ENCODE data around the gene VANGL2. TPM values are rescaled to one million over a fixed set of nuclear protein-coding genes. Genes with fewer than 3 reads are reported as not detected.

The VANGL2 gene
- total and polyA plus RNA-seq, 2 of the 4 experiments (the other 2 are of a cell fraction), result 0.36 to 3.6 TPM

- Histone ChIP-seq H3K23ac (ENCODE audit: low read depth, low read length) (no peak overlapping the region), H2BK20ac (ENCODE audit: low read depth, low read length) (no peak overlapping the region), H3K4me1 (ENCODE audit: control insufficient read depth, insufficient read depth, low read length) (no peaks in the 10 kb centered on the region), H3K9me3 (ENCODE audit: control insufficient read depth, insufficient read depth, low read length) (no peaks in the 10 kb centered on the region), H3K56ac (ENCODE audit: extremely low read depth, insufficient read depth, low read length) (no peak overlapping the region), H3K9me1 (ENCODE audit: insufficient read depth, low read length) (no peaks in the 10 kb centered on the region), H3K14ac (replicated peaks; ENCODE audit: low read depth, low read length) (no peak overlapping the region), H2BK5ac (ENCODE audit: low read depth, low read length, poor library complexity, severe bottlenecking) (no peak overlapping the region), H3K18ac (ENCODE audit: low read depth, low read length) (no peak overlapping the region), H4K5ac (ENCODE audit: low read depth, low read length) (no peak overlapping the region), H3K79me1 (ENCODE audit: low read depth in 1 of 2, low read length in 2 of 2) (no peaks in the 10 kb centered on the region), H4K20me1 (ENCODE audit: insufficient read depth, low read length) (no peaks in the 10 kb centered on the region), H3K27ac (ENCODE audit: insufficient read depth, low read length) (no peak overlapping the region), H3K4me2 (ENCODE audit: low read depth, low read length) (no peak overlapping the region), H4K8ac (ENCODE audit: low read depth in 2 of 2, low read length in 2 of 2) (no peak overlapping the region), H3K27me3 (ENCODE audit: control insufficient read depth, insufficient read depth, low read length) (no peaks in the 10 kb centered on the region), H3K36me3 (ENCODE audit: control insufficient read depth, insufficient read depth, low read length) (no peaks in the 10 kb centered on the region), H3K4ac (ENCODE audit: low read depth, low read length) (no peak overlapping the region), H2AFZ (replicated peaks; ENCODE audit: low read length, poor library complexity) (no peak overlapping the region), H4K91ac (ENCODE audit: insufficient read depth, low read depth, low read length) (no peak overlapping the region), H2AK5ac (ENCODE audit: low read depth, low read length) (no peak overlapping the region), H2BK120ac (ENCODE audit: low read depth, low read length) (no peak overlapping the region), H3K4me3 (ENCODE audit: insufficient read depth, low read depth, low read length) (no peak overlapping the region), H2AK9ac (replicated peaks; ENCODE audit: low read depth, low read length, poor library complexity) (no peak overlapping the region), H2BK15ac (ENCODE audit: low read depth, low read length) (no peak overlapping the region), H3K9ac (ENCODE audit: low read depth, low read length) (no peak overlapping the region)
- TF ChIP-seq CEBPB (IDR thresholded peaks at IDR 0.05; ENCODE audit: low read depth, low read length) (no peak), MXI1 (IDR thresholded peaks at IDR 0.05; ENCODE audit: borderline replicate concordance, low read depth, low read length) (no peak), CTCF (conservative IDR thresholded peaks at IDR 0.05; ENCODE audit: low read depth, low read length) (no peak), CHD1 (IDR thresholded peaks at IDR 0.05; ENCODE audit: low read depth, low read length) (no peak), ELK1 (IDR thresholded peaks at IDR 0.05; ENCODE audit: borderline replicate concordance, low read depth, low read length) (no peak), RFX5 (IDR thresholded peaks at IDR 0.05; ENCODE audit: low read depth, low read length) (no peak), RAD21 (IDR thresholded peaks at IDR 0.05; ENCODE audit: low read length) (no peak), RCOR1 (IDR thresholded peaks at IDR 0.05; ENCODE audit: insufficient replicate concordance, low read length) (no peak), POLR2A (IDR thresholded peaks at IDR 0.05; ENCODE audit: low read depth, low read length) (no peak), SMC3 (IDR thresholded peaks at IDR 0.05; ENCODE audit: low read depth, low read length) (no peak)
- no TSS peak for BruUV-seq (replicated peaks)
- no peak for DNase-seq
- CTCF ChIA-PET, result no interaction called here
- in situ Hi-C loops (cut with MboI; ENCODE audit: low sequenced_read_pairs) (no loop called here), dilution Hi-C loops (cut with HindIII; ENCODE audit: low sequenced_read_pairs, unreplicated experiment) (no loop called here), intact Hi-C loops (cut with micrococcal nuclease) (no loop called here)
- no peak for ATAC-seq (ENCODE audit: low read depth)
- no CpG with 5 or more reads among the region's 7 CpGs for WGBS, 2 experiments (ENCODE audit: extremely low coverage in 2 of 2, insufficient read length in 1 of 2)
- POLR2A ChIA-PET (ENCODE audit: unreplicated experiment), result no interaction called here
Measured at GRCh38 chr1:160451119-160451858, 50.9 kb downstream of the VANGL2 start.

Data from IMR-90 (cell line).